Measurements from ENCODE around the gene CAMK1D. TPM values are rescaled to one million over a fixed set of nuclear protein-coding genes. Genes with fewer than 3 reads are reported as not detected.

The CAMK1D gene
- total RNA-seq, 4 donors from 2014 or later, result 5.6 to 23.9 (median 7.4) TPM

- Histone ChIP-seq H3K27ac (no peak overlapping the region), H3K4me3 (no peak overlapping the region), H3K4me1 (peaks cover 0 to 24% (median 0%) of the 10 kb centered on the region in 4 donors), H3K9me3 (no peaks in the 10 kb centered on the region), H3K27me3 (no peaks in the 10 kb centered on the region), H3K36me3 (no peaks in the 10 kb centered on the region)
- peak in 1 of 3 donors; percentile 40 for DNase-seq
- TF ChIP-seq POLR2A (IDR thresholded peaks at IDR 0.05), result no peak
- TF ChIP-seq CTCF (IDR thresholded peaks at IDR 0.05), result no peak
These were observed 150.0 kb downstream of the CAMK1D start for GRCh38 chr10:12499076-12499986.

GRCh38 chr10:12500381-12501303, 151.3 kb downstream of the CAMK1D start:
- peaks cover 0 to 24% (median 0%) of the 10 kb centered on the region in 4 donors for H3K4me1 ChIP-seq
- no peaks in the 10 kb centered on the region for H3K27me3 ChIP-seq
- TF ChIP-seq POLR2A (IDR thresholded peaks at IDR 0.05), result no peak
- TF ChIP-seq CTCF (IDR thresholded peaks at IDR 0.05), result peak in 1 of 6 experiments; percentile 4
- no peak overlapping the region for H3K4me3 ChIP-seq
- H3K27ac ChIP-seq, result peak overlapping the region in 1 of 4 donors; percentile 27
- no peaks in the 10 kb centered on the region for H3K9me3 ChIP-seq
- no peaks in the 10 kb centered on the region for H3K36me3 ChIP-seq
- peak in 2 of 3 donors; percentile 3 to 46 for DNase-seq

GRCh38 chr10:12501324-12501723, 152.0 kb downstream of the CAMK1D start:
- Histone ChIP-seq H3K4me3 (no peak overlapping the region), H3K36me3 (no peaks in the 10 kb centered on the region), H3K4me1 (peaks cover 0 to 24% (median 0%) of the 10 kb centered on the region in 4 donors), H3K27ac (no peak overlapping the region), H3K27me3 (no peaks in the 10 kb centered on the region), H3K9me3 (no peaks in the 10 kb centered on the region)
- DNase-seq, result peak in 1 of 3 donors; percentile 39
- TF ChIP-seq POLR2A (IDR thresholded peaks at IDR 0.05), result no peak
- TF ChIP-seq CTCF (IDR thresholded peaks at IDR 0.05), result no peak

GRCh38 chr10:12501841-12502525, 152.6 kb downstream of the CAMK1D start:
- Histone ChIP-seq H3K27ac (no peak overlapping the region), H3K36me3 (no peaks in the 10 kb centered on the region), H3K4me1 (peaks cover 0 to 24% (median 0%) of the 10 kb centered on the region in 4 donors), H3K27me3 (no peaks in the 10 kb centered on the region), H3K4me3 (no peak overlapping the region), H3K9me3 (no peaks in the 10 kb centered on the region)
- peak in 1 of 3 donors; percentile 36 for DNase-seq
- no peak for TF ChIP-seq CTCF (IDR thresholded peaks at IDR 0.05)
- TF ChIP-seq POLR2A (IDR thresholded peaks at IDR 0.05), result no peak
